Measurements from ENCODE around the gene JMJD6. TPM values are rescaled to one million over a fixed set of nuclear protein-coding genes. Genes with fewer than 3 reads are reported as not detected.
A peak's percentile ranks its signal among the peaks of the same experiment; 100 is the strongest.

JMJD6 gene
- total and polyA plus RNA-seq, 9 of the 15 experiments (the other 6 are each of a cell fraction or from before 2014, with no cell fraction given) = 2.5 to 52.3 (median 36.3) TPM

DNA sequence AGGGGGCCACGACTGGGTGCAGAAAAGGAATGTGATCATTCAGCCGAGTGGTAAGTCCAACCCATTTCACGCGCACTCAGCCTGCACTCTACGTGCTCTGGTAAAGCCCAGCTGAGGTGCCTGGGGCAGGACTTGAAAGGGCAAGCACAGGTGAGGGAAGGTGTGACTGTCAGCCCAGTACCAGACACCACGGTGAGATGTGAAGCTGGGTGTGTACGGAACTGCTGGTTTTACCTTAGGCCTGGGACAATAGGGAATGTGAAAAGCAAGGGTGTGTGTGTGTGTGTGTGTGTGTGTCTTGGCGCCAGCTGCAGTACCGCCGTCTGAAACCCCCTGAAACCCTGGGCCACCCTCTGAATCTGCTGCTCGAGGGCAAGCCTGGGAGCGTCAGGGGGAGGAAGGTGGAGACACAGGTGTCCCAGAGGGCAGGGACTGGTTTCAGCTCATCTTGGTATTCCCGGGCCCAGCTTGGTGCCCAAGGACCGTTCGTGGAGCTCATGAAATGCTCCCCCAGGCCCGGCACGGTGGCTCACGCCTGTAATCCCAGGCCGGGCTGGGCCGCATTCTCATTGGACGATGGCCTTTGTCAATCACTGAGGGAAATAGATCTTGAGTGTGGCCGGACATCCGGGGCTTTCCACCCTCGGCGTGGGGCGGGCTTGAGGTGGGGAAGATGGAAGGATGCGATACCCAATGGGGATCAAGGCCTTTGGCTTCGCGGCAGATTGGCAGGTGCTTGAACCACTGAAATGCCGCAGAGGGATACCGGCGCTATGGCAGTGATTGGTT lies 55.1 kb downstream of the JMJD6 start (continued):
- TF ChIP-seq ZNF280A (IDR thresholded peaks at IDR 0.05; ENCODE audit: low read depth, partially characterized antibody) (no peak), TOE1 (IDR thresholded peaks at IDR 0.05; ENCODE audit: borderline replicate concordance) (no peak), TOE1 (CRISPR knock-in tag; IDR thresholded peaks at IDR 0.05; ENCODE audit: borderline replicate concordance, low read depth) (no peak), PHB2 (IDR thresholded peaks at IDR 0.05; ENCODE audit: low read depth) (0 out of 2 replicates have a peak, but pooled peaks have one; percentile 30), NCOA2 (IDR thresholded peaks at IDR 0.05; ENCODE audit: partially characterized antibody in 2 of 2) (no peak), RBM15 (IDR thresholded peaks at IDR 0.05; ENCODE audit: insufficient read depth, low read length) (no peak), ZNF77 (CRISPR knock-in tag; IDR thresholded peaks at IDR 0.05) (no peak), SRSF7 (optimal IDR thresholded peaks at IDR 0.05; ENCODE audit: low read depth, low read length) (no peak), NR2C1 (IDR thresholded peaks at IDR 0.05) (no peak), NR2C1 (tag; IDR thresholded peaks at IDR 0.05) (no peak), SIRT6 (IDR thresholded peaks at IDR 0.05; ENCODE audit: low read depth, low read length) (no peak), HDGF (IDR thresholded peaks at IDR 0.05) (peak; percentile 84; the same call in 1 of the 2 replicates), RBM22 (IDR thresholded peaks at IDR 0.05; ENCODE audit: low read depth, low read length, poor library complexity, severe bottlenecking) (no peak), MCM5 (IDR thresholded peaks at IDR 0.05; ENCODE audit: low read depth) (no peak), CBX5 (IDR thresholded peaks at IDR 0.05; ENCODE audit: borderline replicate concordance, low read depth) (no peak)
- TF ChIP-seq, protein P1, sequence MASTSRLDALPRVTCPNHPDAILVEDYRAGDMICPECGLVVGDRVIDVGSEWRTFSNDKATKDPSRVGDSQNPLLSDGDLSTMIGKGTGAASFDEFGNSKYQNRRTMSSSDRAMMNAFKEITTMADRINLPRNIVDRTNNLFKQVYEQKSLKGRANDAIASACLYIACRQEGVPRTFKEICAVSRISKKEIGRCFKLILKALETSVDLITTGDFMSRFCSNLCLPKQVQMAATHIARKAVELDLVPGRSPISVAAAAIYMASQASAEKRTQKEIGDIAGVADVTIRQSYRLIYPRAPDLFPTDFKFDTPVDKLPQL (IDR thresholded peaks at IDR 0.05; ENCODE audit: extremely low read depth, insufficient read length) = no peak
- TF ChIP-seq, protein P2, sequence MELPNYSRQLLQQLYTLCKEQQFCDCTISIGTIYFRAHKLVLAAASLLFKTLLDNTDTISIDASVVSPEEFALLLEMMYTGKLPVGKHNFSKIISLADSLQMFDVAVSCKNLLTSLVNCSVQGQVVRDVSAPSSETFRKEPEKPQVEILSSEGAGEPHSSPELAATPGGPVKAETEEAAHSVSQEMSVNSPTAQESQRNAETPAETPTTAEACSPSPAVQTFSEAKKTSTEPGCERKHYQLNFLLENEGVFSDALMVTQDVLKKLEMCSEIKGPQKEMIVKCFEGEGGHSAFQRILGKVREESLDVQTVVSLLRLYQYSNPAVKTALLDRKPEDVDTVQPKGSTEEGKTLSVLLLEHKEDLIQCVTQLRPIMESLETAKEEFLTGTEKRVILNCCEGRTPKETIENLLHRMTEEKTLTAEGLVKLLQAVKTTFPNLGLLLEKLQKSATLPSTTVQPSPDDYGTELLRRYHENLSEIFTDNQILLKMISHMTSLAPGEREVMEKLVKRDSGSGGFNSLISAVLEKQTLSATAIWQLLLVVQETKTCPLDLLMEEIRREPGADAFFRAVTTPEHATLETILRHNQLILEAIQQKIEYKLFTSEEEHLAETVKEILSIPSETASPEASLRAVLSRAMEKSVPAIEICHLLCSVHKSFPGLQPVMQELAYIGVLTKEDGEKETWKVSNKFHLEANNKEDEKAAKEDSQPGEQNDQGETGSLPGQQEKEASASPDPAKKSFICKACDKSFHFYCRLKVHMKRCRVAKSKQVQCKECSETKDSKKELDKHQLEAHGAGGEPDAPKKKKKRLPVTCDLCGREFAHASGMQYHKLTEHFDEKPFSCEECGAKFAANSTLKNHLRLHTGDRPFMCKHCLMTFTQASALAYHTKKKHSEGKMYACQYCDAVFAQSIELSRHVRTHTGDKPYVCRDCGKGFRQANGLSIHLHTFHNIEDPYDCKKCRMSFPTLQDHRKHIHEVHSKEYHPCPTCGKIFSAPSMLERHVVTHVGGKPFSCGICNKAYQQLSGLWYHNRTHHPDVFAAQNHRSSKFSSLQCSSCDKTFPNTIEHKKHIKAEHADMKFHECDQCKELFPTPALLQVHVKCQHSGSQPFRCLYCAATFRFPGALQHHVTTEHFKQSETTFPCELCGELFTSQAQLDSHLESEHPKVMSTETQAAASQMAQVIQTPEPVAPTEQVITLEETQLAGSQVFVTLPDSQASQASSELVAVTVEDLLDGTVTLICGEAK (IDR thresholded peaks at IDR 0.05) = peak; percentile 94
- TF ChIP-seq, protein P2 (CRISPR knock-in tag; IDR thresholded peaks at IDR 0.05) = no peak
